Vagina (tissue), 2 donors: ENCODE results near the gene TEX2.

Experiments used
- POLR2A ChIP-seq, 2 donors: fragments of 450-650 bp; IDR thresholded peaks; one replicate each; pipeline ENCODE4 v1.6.1; 2017; ENCODE audit warnings: antibody characterized with exemption in 2 of 2, mild to moderate bottlenecking in 2 of 2, moderate library complexity in 2 of 2
- TF ChIP-seq, protein P1 (sequence below), 3 experiments: fragments of 450-650 bp in 2 of 3; fragments of 200-600 bp in 1 of 3; sonication (generic) in 1 of 3; IDR thresholded peaks; one replicate each; pipeline ENCODE4 v1.5.1; 2017 to 2019; ENCODE audit warnings: antibody characterized with exemption in 3 of 3, mild to moderate bottlenecking in 2 of 3, moderate library complexity in 2 of 3

- TF ChIP-seq, protein P1, sequence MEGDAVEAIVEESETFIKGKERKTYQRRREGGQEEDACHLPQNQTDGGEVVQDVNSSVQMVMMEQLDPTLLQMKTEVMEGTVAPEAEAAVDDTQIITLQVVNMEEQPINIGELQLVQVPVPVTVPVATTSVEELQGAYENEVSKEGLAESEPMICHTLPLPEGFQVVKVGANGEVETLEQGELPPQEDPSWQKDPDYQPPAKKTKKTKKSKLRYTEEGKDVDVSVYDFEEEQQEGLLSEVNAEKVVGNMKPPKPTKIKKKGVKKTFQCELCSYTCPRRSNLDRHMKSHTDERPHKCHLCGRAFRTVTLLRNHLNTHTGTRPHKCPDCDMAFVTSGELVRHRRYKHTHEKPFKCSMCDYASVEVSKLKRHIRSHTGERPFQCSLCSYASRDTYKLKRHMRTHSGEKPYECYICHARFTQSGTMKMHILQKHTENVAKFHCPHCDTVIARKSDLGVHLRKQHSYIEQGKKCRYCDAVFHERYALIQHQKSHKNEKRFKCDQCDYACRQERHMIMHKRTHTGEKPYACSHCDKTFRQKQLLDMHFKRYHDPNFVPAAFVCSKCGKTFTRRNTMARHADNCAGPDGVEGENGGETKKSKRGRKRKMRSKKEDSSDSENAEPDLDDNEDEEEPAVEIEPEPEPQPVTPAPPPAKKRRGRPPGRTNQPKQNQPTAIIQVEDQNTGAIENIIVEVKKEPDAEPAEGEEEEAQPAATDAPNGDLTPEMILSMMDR (IDR thresholded peaks at IDR 0.05), result no peak
- TF ChIP-seq POLR2A (IDR thresholded peaks at IDR 0.05), result no peak
These were observed 66.5 kb downstream of the TEX2 start for GRCh38 chr17:64196601-64197000.
